HepG2 (cell line): Measurements from ENCODE around the gene BRCA1. TPM values are rescaled to one million over a fixed set of nuclear protein-coding genes. Genes with fewer than 3 reads are reported as not detected.

Experiments
- HNF1A ChIP-seq, 2 experiments: sonication (generic) in 1 of 2; formaldehyde crosslinking in 1 of 2; IDR thresholded peaks; 2 replicates each; pipeline versions ENCODE4 v1.4.0 to v1.6.1; 2016 to 2020; ENCODE audit warnings: borderline replicate concordance in 1 of 2, low read depth in 1 of 2, mild to moderate bottlenecking in 1 of 2, missing genetic modification reagents in 1 of 2
- HOXD1 ChIP-seq: sonication (generic); formaldehyde crosslinking; IDR thresholded peaks from 2 replicates; pipeline ENCODE4 v1.5.0; 2020; ENCODE audit warnings: missing genetic modification reagents
- KDM4B ChIP-seq: sonication (generic); formaldehyde crosslinking; IDR thresholded peaks from 2 replicates; pipeline ENCODE4 v1.4.0; 2020; ENCODE audit warnings: missing genetic modification reagents
- REPIN1 ChIP-seq: sonication (generic); formaldehyde crosslinking; IDR thresholded peaks from 2 replicates; pipeline ENCODE4 v1.8.0; 2022; ENCODE audit warnings: missing genetic modification reagents, low read depth, mild to moderate bottlenecking, borderline replicate concordance
- SIN3B ChIP-seq: fragments of 150-350 bp; IDR thresholded peaks from 2 replicates; pipeline ENCODE4 v1.6.1; 2014; ENCODE audit warnings: low read length
- SMYD3 ChIP-seq: sonication (generic); formaldehyde crosslinking; IDR thresholded peaks from 2 replicates; pipeline ENCODE4 v1.8.1; 2023; ENCODE audit warnings: mild to moderate bottlenecking, missing genetic modification reagents
- TOE1 ChIP-seq: sonication (generic); formaldehyde crosslinking; IDR thresholded peaks from 2 replicates; pipeline ENCODE4 v1.4.0; 2020; ENCODE audit warnings: mild to moderate bottlenecking, missing genetic modification reagents
- YEATS2 ChIP-seq: sonication (generic); formaldehyde crosslinking; IDR thresholded peaks from 2 replicates; pipeline ENCODE4 v1.4.0; 2020; ENCODE audit warnings: missing genetic modification reagents, borderline replicate concordance
- ZBTB26 ChIP-seq: IDR thresholded peaks from 2 replicates; pipeline ENCODE4 v1.6.1; 2016; ENCODE audit warnings: missing compliant biosample characterization, missing genetic modification reagents, borderline replicate concordance
- ZKSCAN5 ChIP-seq: sonication (generic); formaldehyde crosslinking; IDR thresholded peaks from 2 replicates; pipeline ENCODE4 v1.5.1; 2020; ENCODE audit warnings: mild to moderate bottlenecking, missing genetic modification reagents
- ZMYM3 ChIP-seq: sonication (generic); formaldehyde crosslinking; IDR thresholded peaks from 2 replicates; pipeline ENCODE4 v1.5.1; 2020; ENCODE audit warnings: mild to moderate bottlenecking, missing genetic modification reagents
- ZNF124 ChIP-seq: sonication (generic); formaldehyde crosslinking; IDR thresholded peaks from 2 replicates; pipeline ENCODE4 v1.4.0; 2020; ENCODE audit warnings: missing genetic modification reagents
- ZNF280B ChIP-seq: sonication (generic); formaldehyde crosslinking; IDR thresholded peaks from 2 replicates; pipeline ENCODE4 v1.5.0; 2020; ENCODE audit warnings: missing genetic modification reagents, mild to moderate bottlenecking, borderline replicate concordance
- ZNF672 ChIP-seq: sonication (generic); formaldehyde crosslinking; IDR thresholded peaks from 2 replicates; pipeline ENCODE4 v1.8.1; 2022; ENCODE audit warnings: missing genetic modification reagents
- ZNF766 ChIP-seq: sonication (generic); formaldehyde crosslinking; IDR thresholded peaks from 2 replicates; pipeline ENCODE4 v1.5.0; 2020; ENCODE audit warnings: missing genetic modification reagents, borderline replicate concordance
- ZNF770 ChIP-seq: sonication (generic); formaldehyde crosslinking; IDR thresholded peaks from 2 replicates; pipeline ENCODE4 v1.5.0; 2020; ENCODE audit warnings: mild to moderate bottlenecking, missing genetic modification reagents
- polyA plus RNA-seq, 8 experiments: library from polyadenylated mRNA; depleted of rRNA in 3 of 8; stranded (reverse) in 7 of 8; unstranded in 1 of 8; fragments of >200 nt; fragmentation: Illumina TruSeq in 4 of 8; extraction: Trizol in 4 of 8; gene quantifications; 2 replicates each; pipeline versions ENCODE4 v1.2.1 to v1.2.3, GENCODE V29; 2011 to 2016; ENCODE audit warnings: low read depth in 4 of 8, missing spikeins in 1 of 8, mixed read lengths in 1 of 8; ENCODE audit not compliant: insufficient read depth in 1 of 8
- total RNA-seq, 5 experiments: library from RNA; depleted of rRNA; stranded (reverse); fragments of >200 nt; fragmentation: Illumina TruSeq; extraction: Trizol; gene quantifications; 2 replicates each; pipeline ENCODE4 v1.2.3, GENCODE V29; 2016; ENCODE audit warnings: low read depth in 1 of 5

Gene BRCA1
- total and polyA plus RNA-seq, 2 of the 13 experiments (the other 11 are each of a cell fraction or from before 2014, with no cell fraction given) = 13.3 to 37.5 TPM

GRCh38 chr17:43024407-43025289 is 100.5 kb downstream of the BRCA1 start, which contains the start of gene RND2 (continued):
- peak; percentile 49; the same call in 1 of the 2 replicates for TF ChIP-seq ZMYM3 (CRISPR knock-in tag)
- 0 out of 2 replicates have a peak, but pooled peaks have one; percentile 67 for TF ChIP-seq KDM4B (CRISPR knock-in tag)
- TF ChIP-seq SMYD3 (CRISPR knock-in tag) = no peak
- TF ChIP-seq YEATS2 (CRISPR knock-in tag) = peak; percentile 74; the same call in 1 of the 2 replicates
- TF ChIP-seq ZNF672 (CRISPR knock-in tag) = no peak
- TF ChIP-seq ZKSCAN5 (CRISPR knock-in tag) = no peak
- peak; percentile 44; the same call in 1 of the 2 replicates for TF ChIP-seq ZNF124 (CRISPR knock-in tag)
- 0 out of 2 replicates have a peak, but pooled peaks have one; percentile 10 for TF ChIP-seq ZNF770 (CRISPR knock-in tag)
- 0 out of 2 replicates have a peak, but pooled peaks have one; percentile 28 for TF ChIP-seq HNF1A (IDR thresholded peaks at IDR 0.05; ENCODE audit: low read depth)
- TF ChIP-seq HNF1A (CRISPR knock-in tag; IDR thresholded peaks at IDR 0.05; ENCODE audit: borderline replicate concordance) = peak; percentile 57; the same call in 1 of the 2 replicates
- 0 out of 2 replicates have a peak, but pooled peaks have one; percentile 46 for TF ChIP-seq HOXD1 (CRISPR knock-in tag)
- no peak; the same call in 1 of the 2 replicates for TF ChIP-seq ZNF766
- peak; percentile 77; the same call in 1 of the 2 replicates for TF ChIP-seq ZBTB26 (CRISPR knock-in tag)
- peak; percentile 81; the same call in 1 of the 2 replicates for TF ChIP-seq ZNF280B (CRISPR knock-in tag)
- TF ChIP-seq SIN3B = 0 out of 2 replicates have a peak, but pooled peaks have one; percentile 55
- 0 out of 2 replicates have a peak, but pooled peaks have one; percentile 62 for TF ChIP-seq TOE1 (CRISPR knock-in tag)
- TF ChIP-seq REPIN1 (CRISPR knock-in tag) = peak; percentile 77
